ENCODE measurements around the gene MST1R. TPM values are rescaled to one million over a fixed set of nuclear protein-coding genes. Genes with fewer than 3 reads are reported as not detected.
A peak's percentile ranks its signal among the peaks of the same experiment; 100 is the strongest.

The MST1R gene
- total and polyA plus RNA-seq, 2 of the 4 experiments (the other 2 are of a cell fraction): under 0.01 to 0.14 TPM

- no peaks in the 10 kb centered on the region for H3K27me3 ChIP-seq (ENCODE audit: control insufficient read depth, insufficient read depth, low read length)
- 0% methylated on average over 1 of the region's 6 CpGs; no CpG with 5 or more reads in 1 of the 2 experiments for WGBS, 2 experiments (ENCODE audit: extremely low coverage in 2 of 2, insufficient read length in 1 of 2)
- peak overlapping the region; percentile 58 for H2AFZ ChIP-seq (replicated peaks; ENCODE audit: low read length, poor library complexity)
- peak overlapping the region in 1 of 2 experiments; percentile 57; a peak in 1 of 4 replicates for H4K8ac ChIP-seq (ENCODE audit: low read depth in 2 of 2, low read length in 2 of 2)
- H3K9ac ChIP-seq (ENCODE audit: low read depth, low read length): no peak overlapping the region
- dilution Hi-C loops (cut with HindIII; ENCODE audit: low sequenced_read_pairs, unreplicated experiment): no loop called here
- peak; percentile 74 for DNase-seq
- H2AK5ac ChIP-seq (ENCODE audit: low read depth, low read length): no peak overlapping the region
- H3K23ac ChIP-seq (ENCODE audit: low read depth, low read length): no peak overlapping the region
- ChIA-PET CTCF (interaction anchor here (0.6 to 4.4 kb wide), 15 partner anchors 8 to 299 kb away, joined by 3 to 33 read pairs (median 4); partner anchors contain the start of genes AMIGO3 and INKA1), POLR2A (ENCODE audit: unreplicated experiment) (interaction anchor here (0.9 kb wide), 1 partner anchor 34 kb away, joined by 3 read pairs; no protein-coding TSS in a partner anchor)
- in situ Hi-C loops (cut with MboI; ENCODE audit: low sequenced_read_pairs): no loop called here
- no peak overlapping the region for H4K91ac ChIP-seq (ENCODE audit: insufficient read depth, low read depth, low read length)
- no peak overlapping the region for H3K4me3 ChIP-seq (ENCODE audit: insufficient read depth, low read depth, low read length)
- H3K9me3 ChIP-seq (ENCODE audit: control insufficient read depth, insufficient read depth, low read length): no peaks in the 10 kb centered on the region
- no TSS peak for BruUV-seq (replicated peaks)
- H3K14ac ChIP-seq (replicated peaks; ENCODE audit: low read depth, low read length): no peak overlapping the region
- H3K79me1 ChIP-seq (ENCODE audit: low read depth in 1 of 2, low read length in 2 of 2): no peaks in the 10 kb centered on the region
- no peak overlapping the region for H3K27ac ChIP-seq (ENCODE audit: insufficient read depth, low read length)
- ATAC-seq (ENCODE audit: low read depth): peak; percentile 96
- peaks cover 3% of the 10 kb centered on the region; the same call in 1 of the 2 replicates for H3K9me1 ChIP-seq (ENCODE audit: insufficient read depth, low read length)
- intact Hi-C loops (cut with micrococcal nuclease): loop anchor here (1.0 kb wide), 3 partner anchors 37 to 136 kb away; partner anchors contain the start of gene AMIGO3
- no peak overlapping the region for H3K4me2 ChIP-seq (ENCODE audit: low read depth, low read length)
- no peak overlapping the region for H4K5ac ChIP-seq (ENCODE audit: low read depth, low read length)
- no peaks in the 10 kb centered on the region for H4K20me1 ChIP-seq (ENCODE audit: insufficient read depth, low read length)
- peak overlapping the region; percentile 84 for H2AK9ac ChIP-seq (replicated peaks; ENCODE audit: low read depth, low read length, poor library complexity)
- peaks cover 3% of the 10 kb centered on the region; the same call in 1 of the 2 replicates for H3K36me3 ChIP-seq (ENCODE audit: control insufficient read depth, insufficient read depth, low read length)
- no peak overlapping the region for H2BK15ac ChIP-seq (ENCODE audit: low read depth, low read length)
- H3K56ac ChIP-seq (ENCODE audit: extremely low read depth, insufficient read depth, low read length): no peak overlapping the region
- H2BK120ac ChIP-seq (ENCODE audit: low read depth, low read length): no peak overlapping the region
- H3K4me1 ChIP-seq (ENCODE audit: control insufficient read depth, insufficient read depth, low read length): no peaks in the 10 kb centered on the region; the same call in 1 of the 2 replicates
- H2BK20ac ChIP-seq (ENCODE audit: low read depth, low read length): no peak overlapping the region
- peak; percentile 89 for TF ChIP-seq RAD21 (IDR thresholded peaks at IDR 0.05; ENCODE audit: low read length)
- peak; percentile 94 for TF ChIP-seq CTCF (conservative IDR thresholded peaks at IDR 0.05; ENCODE audit: low read depth, low read length)
- TF ChIP-seq SMC3 (IDR thresholded peaks at IDR 0.05; ENCODE audit: low read depth, low read length): peak; percentile 97
- no peak for TF ChIP-seq FOS (IDR thresholded peaks at IDR 0.05; ENCODE audit: low read depth, low read length)
- H3K18ac ChIP-seq (ENCODE audit: low read depth, low read length): no peak overlapping the region
- H3K4ac ChIP-seq (ENCODE audit: low read depth, low read length): no peak overlapping the region
- H2BK5ac ChIP-seq (ENCODE audit: low read depth, low read length, poor library complexity, severe bottlenecking): no peak overlapping the region
Measured at GRCh38 chr3:49839193-49839809, 64.4 kb downstream of the MST1R start.

Small RNAs within 50 kb of the gene (microRNA-seq; reads per million reads assigned to microRNA genes)
- not detected for gene RN7SL217P (ENCODE audit: insufficient read depth, insufficient read length)

Small RNAs within 50 kb of the gene (small RNA-seq; reads per million reads assigned to genes)
- 0 reads per million in 5 experiments for gene RN7SL217P

Other genes starting within 250 kb of the MST1R start
- gene APEH, start 229.5 kb downstream of the MST1R start, total RNA-seq (2012; rRNA removed): 116 and 142 TPM in 2 replicates
- gene APEH, start 229.5 kb downstream of the MST1R start, polyA plus RNA-seq (2012; rRNA removed): 84.3 and 89.2 TPM in 2 replicates
- gene MST1, start 214.4 kb downstream of the MST1R start, total RNA-seq (2012; rRNA removed): 1.1 and 1.3 TPM in 2 replicates
- gene MST1, start 214.4 kb downstream of the MST1R start, polyA plus RNA-seq (2012; rRNA removed): 13.0 and 16.6 TPM in 2 replicates
- 10.8 and 13.4 TPM in 2 replicates for gene RNF123, start 214.3 kb downstream of the MST1R start, total RNA-seq (2012; rRNA removed)
- 37.7 and 45.6 TPM in 2 replicates for gene RNF123, start 214.3 kb downstream of the MST1R start, polyA plus RNA-seq (2012; rRNA removed)
- gene AMIGO3, start 184.2 kb downstream of the MST1R start, total RNA-seq (2012; rRNA removed): not detected in 2 replicates
- gene AMIGO3, start 184.2 kb downstream of the MST1R start, polyA plus RNA-seq (2012; rRNA removed): 1.5 and 2.7 TPM in 2 replicates
- 35.8 and 37.3 TPM in 2 replicates for gene GMPPB, start 179.9 kb downstream of the MST1R start, total RNA-seq (2012; rRNA removed)
- 27.9 and 29.5 TPM in 2 replicates for gene GMPPB, start 179.9 kb downstream of the MST1R start, polyA plus RNA-seq (2012; rRNA removed)
- 28.6 and 28.7 TPM in 2 replicates for gene IP6K1, start 117.3 kb downstream of the MST1R start, total RNA-seq (2012; rRNA removed)
- 28.3 and 31.2 TPM in 2 replicates for gene IP6K1, start 117.3 kb downstream of the MST1R start, polyA plus RNA-seq (2012; rRNA removed)
- gene CDHR4, start 104.0 kb downstream of the MST1R start, total RNA-seq (2012; rRNA removed): not detected in 2 replicates
- 0.07 TPM in 1 of 2 replicates, not detected in the other for gene CDHR4, start 104.0 kb downstream of the MST1R start, polyA plus RNA-seq (2012; rRNA removed)
- 2.3 and 2.8 TPM in 2 replicates for gene INKA1, start 100.6 kb downstream of the MST1R start, total RNA-seq (2012; rRNA removed)
- 4.5 and 5.4 TPM in 2 replicates for gene INKA1, start 100.6 kb downstream of the MST1R start, polyA plus RNA-seq (2012; rRNA removed)
- 15.3 and 18.6 TPM in 2 replicates for gene UBA7, start 89.9 kb downstream of the MST1R start, total RNA-seq (2012; rRNA removed)
- gene UBA7, start 89.9 kb downstream of the MST1R start, polyA plus RNA-seq (2012; rRNA removed): 57.0 and 57.8 TPM in 2 replicates
- 5.3 and 6.3 TPM in 2 replicates for gene TRAIP, start 47.3 kb downstream of the MST1R start, total RNA-seq (2012; rRNA removed)
- gene TRAIP, start 47.3 kb downstream of the MST1R start, polyA plus RNA-seq (2012; rRNA removed): 9.2 and 10.0 TPM in 2 replicates
- not detected in 2 replicates for gene CAMKV, start 34.0 kb downstream of the MST1R start, total RNA-seq (2012; rRNA removed)
- gene CAMKV, start 34.0 kb downstream of the MST1R start, polyA plus RNA-seq (2012; rRNA removed): not detected in 2 replicates
- 6.9 and 8.2 TPM in 2 replicates for gene MON1A, start 25.9 kb upstream of the MST1R start, total RNA-seq (2012; rRNA removed)
- 13.5 and 18.1 TPM in 2 replicates for gene MON1A, start 25.9 kb upstream of the MST1R start, polyA plus RNA-seq (2012; rRNA removed)
- 38.5 and 40.8 TPM in 2 replicates for gene RBM6, start 36.3 kb upstream of the MST1R start, total RNA-seq (2012; rRNA removed)
- 51.1 and 64.6 TPM in 2 replicates for gene RBM6, start 36.3 kb upstream of the MST1R start, polyA plus RNA-seq (2012; rRNA removed)
- 121 and 122 TPM in 2 replicates for gene RBM5, start 185.0 kb upstream of the MST1R start, total RNA-seq (2012; rRNA removed)
- 143 and 155 TPM in 2 replicates for gene RBM5, start 185.0 kb upstream of the MST1R start, polyA plus RNA-seq (2012; rRNA removed)